Measurements from ENCODE around the gene GALNT9.

DNA sequence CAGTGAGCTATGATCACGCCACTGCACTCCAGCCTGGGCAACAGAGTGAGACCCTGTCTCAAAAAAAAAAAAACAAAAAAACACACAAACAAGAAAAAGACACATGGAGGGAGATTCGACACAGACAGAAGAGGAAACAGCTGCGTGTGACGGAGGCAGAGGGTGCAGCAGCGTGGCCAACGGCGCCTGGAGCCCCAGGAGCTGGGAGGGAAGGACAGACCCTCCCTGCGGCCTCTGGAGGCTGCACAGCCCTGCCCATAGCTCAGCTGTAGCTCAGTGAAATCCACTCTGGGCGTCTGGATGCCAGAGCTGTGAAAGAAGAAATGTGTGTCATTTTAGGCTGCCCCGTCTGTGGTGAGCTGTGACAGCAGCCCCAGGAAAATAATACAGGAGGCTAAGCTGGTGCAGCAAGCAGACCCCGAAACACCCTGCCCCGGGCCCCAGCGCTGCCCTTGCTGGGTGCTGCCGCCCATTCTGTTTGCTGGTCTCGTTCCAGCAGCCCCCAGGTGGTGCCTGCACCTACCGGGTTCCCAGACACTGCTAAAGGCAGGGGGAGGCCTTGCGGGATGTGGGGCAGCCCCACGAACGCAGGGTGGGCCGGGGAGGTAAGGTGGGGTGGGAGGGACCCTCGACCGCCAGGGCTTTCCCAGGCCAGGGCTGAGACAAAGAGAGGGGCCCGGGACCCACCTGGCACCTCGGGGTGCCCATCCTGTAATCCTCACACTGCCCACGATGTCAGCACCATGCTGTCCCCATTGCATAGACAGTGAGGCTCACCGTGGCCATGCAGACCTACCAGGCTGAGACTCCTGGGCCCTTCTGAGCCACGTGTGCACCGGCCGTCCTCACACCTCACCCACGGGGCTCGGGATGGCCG lies 21.2 kb downstream of the GALNT9 start:
- TF ChIP-seq, protein P1, sequence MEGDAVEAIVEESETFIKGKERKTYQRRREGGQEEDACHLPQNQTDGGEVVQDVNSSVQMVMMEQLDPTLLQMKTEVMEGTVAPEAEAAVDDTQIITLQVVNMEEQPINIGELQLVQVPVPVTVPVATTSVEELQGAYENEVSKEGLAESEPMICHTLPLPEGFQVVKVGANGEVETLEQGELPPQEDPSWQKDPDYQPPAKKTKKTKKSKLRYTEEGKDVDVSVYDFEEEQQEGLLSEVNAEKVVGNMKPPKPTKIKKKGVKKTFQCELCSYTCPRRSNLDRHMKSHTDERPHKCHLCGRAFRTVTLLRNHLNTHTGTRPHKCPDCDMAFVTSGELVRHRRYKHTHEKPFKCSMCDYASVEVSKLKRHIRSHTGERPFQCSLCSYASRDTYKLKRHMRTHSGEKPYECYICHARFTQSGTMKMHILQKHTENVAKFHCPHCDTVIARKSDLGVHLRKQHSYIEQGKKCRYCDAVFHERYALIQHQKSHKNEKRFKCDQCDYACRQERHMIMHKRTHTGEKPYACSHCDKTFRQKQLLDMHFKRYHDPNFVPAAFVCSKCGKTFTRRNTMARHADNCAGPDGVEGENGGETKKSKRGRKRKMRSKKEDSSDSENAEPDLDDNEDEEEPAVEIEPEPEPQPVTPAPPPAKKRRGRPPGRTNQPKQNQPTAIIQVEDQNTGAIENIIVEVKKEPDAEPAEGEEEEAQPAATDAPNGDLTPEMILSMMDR (IDR thresholded peaks at IDR 0.05 in 2 of 3, conservative IDR thresholded peaks at IDR 0.05 in 1 of 3; ENCODE audit: borderline replicate concordance in 1 of 3, insufficient read depth in 1 of 3, low read depth in 2 of 3, low read length in 2 of 3) = no peak
- no peak for TF ChIP-seq RAD21 (IDR thresholded peaks at IDR 0.05; ENCODE audit: low read depth)
- no peak for TF ChIP-seq POLR2AphosphoS5 (IDR thresholded peaks at IDR 0.05; ENCODE audit: low read depth, low read length)
- TF ChIP-seq POLR2A (IDR thresholded peaks at IDR 0.05; ENCODE audit: borderline replicate concordance, extremely low read depth, insufficient read depth, insufficient read length) = no peak
- no peak for TF ChIP-seq TCF7L2 (IDR thresholded peaks at IDR 0.05; ENCODE audit: borderline replicate concordance, extremely low read depth, insufficient read depth, insufficient read length)
- no peak for TF ChIP-seq EZH2 (IDR thresholded peaks at IDR 0.05)
- no peak for TF ChIP-seq SRF (IDR thresholded peaks at IDR 0.05; ENCODE audit: low read depth)

Measured in HCT116 (cell line).